NT2/D1 (cell line): Measurements from ENCODE around the gene MARCKSL1.

Source experiments
- YY1 ChIP-seq: IDR thresholded peaks from 2 replicates; pipeline ENCODE4 v1.6.1; 2011; ENCODE audit not compliant: insufficient read length, insufficient read depth
- ZNF274 ChIP-seq: IDR thresholded peaks from 2 replicates; pipeline ENCODE4 v1.6.1; 2011; ENCODE audit warnings: mild to moderate bottlenecking, low read depth, low read length

DNA sequence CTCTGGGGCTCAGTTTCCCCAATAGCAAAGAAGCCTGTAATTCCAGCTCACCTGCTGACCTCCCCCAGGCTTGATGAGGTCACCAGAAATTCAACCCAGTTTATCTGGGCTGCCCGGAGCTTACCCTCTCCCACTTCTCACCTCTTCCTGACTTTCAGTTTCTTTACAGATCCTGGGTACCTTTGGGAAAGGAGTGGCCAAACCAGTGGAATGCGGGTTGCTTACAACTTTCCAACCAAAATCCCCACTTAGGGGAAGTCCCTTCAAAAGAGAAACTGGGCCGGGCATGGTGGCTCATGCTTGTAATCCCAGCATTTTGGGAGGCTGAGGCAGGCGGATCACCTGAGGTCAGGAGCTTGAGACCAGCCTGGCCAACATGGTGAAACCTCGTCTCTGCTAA, 5.9 kb upstream of the MARCKSL1 start:
- TF ChIP-seq ZNF274 = no peak
- no peak for TF ChIP-seq YY1
